Endothelial cell of umbilical vein (primary cell): ENCODE data around the gene SLC22A15. TPM values are rescaled to one million over a fixed set of nuclear protein-coding genes. Genes with fewer than 3 reads are reported as not detected.
"Not testable (repeated sequence)": the region's sequence is repeated elsewhere in the genome, so short reads cannot be mapped to it uniquely, and the experiment has no call there.

Experiments
- BruUV-seq: library from RNA; stranded (reverse); fragments of 400-500 nt; replicated peaks from 2 replicates; lab custom pipeline; 2021; lab: Mats Ljungman, UMichigan
- CTCF ChIA-PET: fragments of 300-600, 350-600 bp; sonication (Branson Sonifier 250); formaldehyde crosslinking; loops from one replicate; lab custom pipeline; 2021; ENCODE audit warnings: antibody characterized with exemption, inconsistent platforms; lab: Charles Lee
- POLR2A ChIA-PET: fragments of 300-600, 350-600 bp; sonication (Branson Sonifier 250); formaldehyde crosslinking; loops from one replicate; lab custom pipeline; 2021; ENCODE audit warnings: antibody characterized with exemption, inconsistent platforms; lab: Charles Lee
- DNase-seq: peaks from one replicate; pipeline ENCODE4 v3.0.0-alpha.2; 2011; ENCODE audit warnings: low read depth, low spot score
- FAIRE-seq: peaks from 2 replicates; lab custom pipeline; 2011; peaks lifted over from hg19 to GRCh38; lab: Jason Lieb, UNC
- H2AFZ ChIP-seq: 2 replicates; pipeline ENCODE4 v1.6.0; 2012; ENCODE audit warnings: low read depth, low read length, control low read depth, inconsistent platforms
- H3K27ac ChIP-seq: 2 replicates; pipeline ENCODE4 v1.5.1; 2011; ENCODE audit warnings: low read depth, mild to moderate bottlenecking, control low read depth, low read length, moderate library complexity; ENCODE audit not compliant: insufficient read depth
- H3K27me3 ChIP-seq, 2 experiments: 2 replicates each; pipeline versions ENCODE4 v1.6.0 to v1.6.1; 2011; ENCODE audit warnings: low read length in 2 of 2, mixed read lengths in 1 of 2; ENCODE audit not compliant: control insufficient read depth in 2 of 2, insufficient read depth in 2 of 2
- H3K36me3 ChIP-seq, 2 experiments: 2 replicates in 1 of 2; 3 replicates in 1 of 2; pipeline ENCODE4 v1.5.1; 2011; ENCODE audit warnings: low read length in 2 of 2, mild to moderate bottlenecking in 1 of 2, moderate library complexity in 1 of 2; ENCODE audit not compliant: control insufficient read depth in 2 of 2, insufficient read depth in 2 of 2; ENCODE audit errors: extremely low read depth in 1 of 2
- H3K4me1 ChIP-seq: 3 replicates; pipeline ENCODE4 v1.5.1; 2011; ENCODE audit warnings: mild to moderate bottlenecking, low read length; ENCODE audit not compliant: control insufficient read depth, insufficient read depth; ENCODE audit errors: extremely low read depth
- H3K4me2 ChIP-seq: 2 replicates; pipeline ENCODE4 v1.6.1; 2011; ENCODE audit warnings: low read length, control low read depth, mixed read lengths; ENCODE audit not compliant: insufficient read depth
- H3K4me3 ChIP-seq, 3 experiments: fragments of 200-600 bp in 1 of 3; sonication (generic), shearing (Covaris generic) in 1 of 3; replicated peaks in 1 of 3; 2 replicates each; pipeline ENCODE4 v1.5.1; 2011 to 2016; ENCODE audit warnings: control low read depth in 3 of 3, low read length in 3 of 3, mild to moderate bottlenecking in 2 of 3, inconsistent platforms in 1 of 3, low read depth in 1 of 3, moderate library complexity in 1 of 3; ENCODE audit not compliant: insufficient read depth in 1 of 3
- H3K79me2 ChIP-seq: 2 replicates; pipeline ENCODE4 v1.6.0; 2012; ENCODE audit warnings: low read length, inconsistent platforms; ENCODE audit not compliant: control insufficient read depth, insufficient read depth
- H3K9ac ChIP-seq: replicated peaks from 2 replicates; pipeline ENCODE3; 2011; ENCODE audit warnings: low read length, control low read depth; ENCODE audit not compliant: insufficient read depth; ENCODE audit errors: extremely low read depth
- H3K9me1 ChIP-seq: replicated peaks from 3 replicates; pipeline ENCODE4 v1.6.0; 2011; ENCODE audit warnings: mild to moderate bottlenecking, low read length; ENCODE audit not compliant: control insufficient read depth, insufficient read depth; ENCODE audit errors: extremely low read depth
- H3K9me3 ChIP-seq: replicated peaks from 2 replicates; pipeline ENCODE4 v1.5.1; 2012; ENCODE audit warnings: low read length, inconsistent platforms; ENCODE audit not compliant: control insufficient read depth, insufficient read depth
- H4K20me1 ChIP-seq: replicated peaks from 2 replicates; pipeline ENCODE3; 2011; ENCODE audit warnings: mild to moderate bottlenecking, low read length; ENCODE audit not compliant: control insufficient read depth, insufficient read depth; ENCODE audit errors: extremely low read depth
- JUN ChIP-seq: IDR thresholded peaks from 2 replicates; pipeline ENCODE4 v1.6.1; 2011; ENCODE audit warnings: borderline replicate concordance, low read depth; ENCODE audit not compliant: insufficient read length, insufficient read depth
- dilution Hi-C: fragments of 300-500 bp; cut with MboI; formaldehyde crosslinking; loops from one replicate; pipeline ENCODE4 v1.15.0; 2019; ENCODE audit warnings: low sequenced_read_pairs; ENCODE audit not compliant: extremely low pct_ligation_motif_present
- intact Hi-C: fragments of 100-400 bp; cut with micrococcal nuclease; formaldehyde crosslinking; loops from one replicate; pipeline ENCODE4 v1.10.0; 2022
- polyA plus RNA-seq, 4 experiments: library from polyadenylated mRNA; depleted of rRNA in 3 of 4; stranded (reverse) in 3 of 4; unstranded in 1 of 4; fragments of >200 nt; gene quantifications; 2 replicates each; pipeline versions ENCODE4 v1.2.1 to v1.2.3, GENCODE V29; 2011 to 2012; ENCODE audit warnings: missing spikeins in 1 of 4
- total RNA-seq: library from RNA; stranded (reverse); gene quantifications from 2 replicates; pipeline ENCODE4 v1.2.3, GENCODE V29; 2021

The SLC22A15 gene
- total and polyA plus RNA-seq, 2 donors (not counting 3 experiments of a cell fraction or from before 2014, with no cell fraction given): 0.44 TPM; not detected in 1

DNA sequence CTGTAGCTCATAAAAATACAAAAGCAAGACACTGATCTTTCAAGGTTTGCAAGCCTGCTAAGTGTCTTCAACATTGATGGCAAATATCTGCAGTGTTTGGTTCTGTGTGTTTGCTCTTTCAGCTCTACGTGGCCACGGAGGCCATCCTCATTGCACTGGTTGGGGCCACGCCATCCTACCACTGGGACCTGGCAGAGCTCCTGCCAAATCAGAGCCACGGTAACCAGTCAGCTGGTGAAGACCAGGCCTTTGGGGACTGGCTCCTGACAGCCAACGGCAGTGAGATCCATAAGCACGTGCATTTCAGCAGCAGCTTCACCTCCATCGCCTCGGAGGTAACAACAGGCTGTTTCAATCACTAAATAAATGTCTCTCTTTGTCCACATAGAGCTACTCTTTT lies 15.6 kb downstream of the SLC22A15 start:
- Histone ChIP-seq H3K4me1 (no peaks in the 10 kb centered on the region), H3K27me3 (no peaks in the 10 kb centered on the region), H3K36me3 (no peaks in the 10 kb centered on the region), H4K20me1 (no peaks in the 10 kb centered on the region), H3K4me3 (no peak overlapping the region), H2AFZ (no peak overlapping the region), H3K27ac (no peak overlapping the region), H3K9me3 (no peaks in the 10 kb centered on the region), H3K4me2 (no peak overlapping the region), H3K79me2 (no peaks in the 10 kb centered on the region), H3K9ac (no peak overlapping the region), H3K9me1 (no peaks in the 10 kb centered on the region)
- ChIA-PET CTCF (interaction anchor here (0.8 to 2.6 kb wide), 3 partner anchors 10 to 185 kb away, joined by 3 to 16 read pairs (median 5); no protein-coding TSS in a partner anchor), POLR2A (no interaction called here)
- BruUV-seq: no TSS peak
- FAIRE-seq (no peak), DNase-seq (no peak)
- intact Hi-C loops (no loop called here), dilution Hi-C loops (no loop called here)
- TF ChIP-seq JUN: no peak

- POLR2A ChIA-PET, H3K27ac ChIP-seq, BruUV-seq, H2AFZ ChIP-seq, H3K4me1 ChIP-seq, H3K9me1 ChIP-seq, H3K79me2 ChIP-seq, H3K36me3 ChIP-seq, DNase-seq, H3K27me3 ChIP-seq, H4K20me1 ChIP-seq, CTCF ChIA-PET, H3K4me2 ChIP-seq, H3K4me3 ChIP-seq, H3K9ac ChIP-seq, intact Hi-C loops, FAIRE-seq, H3K9me3 ChIP-seq, dilution Hi-C loops: not testable (repeated sequence)
Observed at GRCh38 chr1:115997921-115998320, 21.6 kb downstream of the SLC22A15 start.
